MM.1S (cell line): ENCODE data around the gene NOXA1.
A peak's percentile ranks its signal among the peaks of the same experiment; 100 is the strongest.

Source experiments
- DNase-seq: peaks from one replicate; pipeline ENCODE4 v3.0.0-alpha.2; 2015
- H2AFZ ChIP-seq: fragments of 300-600 bp; sonication (generic); 2 replicates; pipeline ENCODE4 v1.6.0; 2016; ENCODE audit warnings: antibody characterized with exemption, low read length
- H3F3A ChIP-seq: fragments of 300-600 bp; sonication (generic); 2 replicates; pipeline ENCODE4 v1.6.1; 2016; ENCODE audit warnings: mild to moderate bottlenecking, antibody characterized with exemption, low read length, moderate library complexity, mixed read lengths; ENCODE audit not compliant: insufficient read depth
- H3K27ac ChIP-seq: fragments of 300-600 bp; sonication (generic); 2 replicates; pipeline ENCODE4 v1.5.1; 2016; ENCODE audit warnings: mild to moderate bottlenecking, low read length
- H3K27me3 ChIP-seq: fragments of 300-600 bp; sonication (generic); replicated peaks from 2 replicates; pipeline ENCODE4 v1.6.0; 2016; ENCODE audit warnings: low read length; ENCODE audit not compliant: insufficient read depth
- H3K36me3 ChIP-seq: fragments of 300-600 bp; sonication (generic); replicated peaks from 2 replicates; pipeline ENCODE4 v1.6.1; 2016; ENCODE audit warnings: mild to moderate bottlenecking, low read length, mixed read lengths; ENCODE audit not compliant: insufficient read depth
- H3K4me1 ChIP-seq: fragments of 300-600 bp; sonication (generic); 2 replicates; pipeline ENCODE4 v1.6.1; 2016; ENCODE audit warnings: low read length, mixed read lengths
- H3K4me2 ChIP-seq: fragments of 300-600 bp; sonication (generic); 2 replicates; pipeline ENCODE4 v1.6.0; 2016; ENCODE audit warnings: low read depth, low read length
- H3K4me3 ChIP-seq: fragments of 300-600 bp; sonication (generic); 2 replicates; pipeline ENCODE4 v1.5.1; 2016; ENCODE audit warnings: low read length, mixed read lengths
- H3K79me2 ChIP-seq: fragments of 300-600 bp; sonication (generic); 2 replicates; pipeline ENCODE4 v1.6.1; 2016; ENCODE audit warnings: mixed run types, low read length, mixed read lengths
- H3K9ac ChIP-seq: fragments of 300-600 bp; sonication (generic); 2 replicates; pipeline ENCODE4 v1.6.1; 2016; ENCODE audit warnings: low read length, mixed read lengths
- H3K9me2 ChIP-seq: fragments of 300-600 bp; sonication (generic); replicated peaks from 2 replicates; pipeline ENCODE4 v1.6.1; 2016; ENCODE audit warnings: mild to moderate bottlenecking, low read length, mixed read lengths; ENCODE audit not compliant: insufficient read depth
- H3K9me3 ChIP-seq: fragments of 300-600 bp; sonication (generic); replicated peaks from 2 replicates; pipeline ENCODE4 v1.6.1; 2016; ENCODE audit warnings: mild to moderate bottlenecking, low read length, mixed read lengths; ENCODE audit not compliant: insufficient read depth
- H4K20me1 ChIP-seq: fragments of 300-600 bp; sonication (generic); 2 replicates; pipeline ENCODE4 v1.6.1; 2016; ENCODE audit warnings: mild to moderate bottlenecking, low read length, moderate library complexity, mixed read lengths; ENCODE audit not compliant: insufficient read depth
- EZH2 ChIP-seq: fragments of 300-600 bp; sonication (generic); optimal IDR thresholded peaks from 2 replicates; pipeline ENCODE3; 2017; ENCODE audit warnings: low read depth, mild to moderate bottlenecking, antibody characterized with exemption, low read length, mixed read lengths
- EZH2phosphoT487 ChIP-seq: fragments of 300-600 bp; sonication (generic); IDR thresholded peaks from 2 replicates; pipeline ENCODE4 v1.6.1; 2018; ENCODE audit warnings: antibody characterized with exemption, low read length
- TF ChIP-seq, protein P1 (sequence below): fragments of 300-600 bp; sonication (generic); IDR thresholded peaks from 2 replicates; pipeline ENCODE4 v1.5.1; 2016; ENCODE audit warnings: antibody characterized with exemption, low read length, mixed read lengths

Gene NOXA1

DNA sequence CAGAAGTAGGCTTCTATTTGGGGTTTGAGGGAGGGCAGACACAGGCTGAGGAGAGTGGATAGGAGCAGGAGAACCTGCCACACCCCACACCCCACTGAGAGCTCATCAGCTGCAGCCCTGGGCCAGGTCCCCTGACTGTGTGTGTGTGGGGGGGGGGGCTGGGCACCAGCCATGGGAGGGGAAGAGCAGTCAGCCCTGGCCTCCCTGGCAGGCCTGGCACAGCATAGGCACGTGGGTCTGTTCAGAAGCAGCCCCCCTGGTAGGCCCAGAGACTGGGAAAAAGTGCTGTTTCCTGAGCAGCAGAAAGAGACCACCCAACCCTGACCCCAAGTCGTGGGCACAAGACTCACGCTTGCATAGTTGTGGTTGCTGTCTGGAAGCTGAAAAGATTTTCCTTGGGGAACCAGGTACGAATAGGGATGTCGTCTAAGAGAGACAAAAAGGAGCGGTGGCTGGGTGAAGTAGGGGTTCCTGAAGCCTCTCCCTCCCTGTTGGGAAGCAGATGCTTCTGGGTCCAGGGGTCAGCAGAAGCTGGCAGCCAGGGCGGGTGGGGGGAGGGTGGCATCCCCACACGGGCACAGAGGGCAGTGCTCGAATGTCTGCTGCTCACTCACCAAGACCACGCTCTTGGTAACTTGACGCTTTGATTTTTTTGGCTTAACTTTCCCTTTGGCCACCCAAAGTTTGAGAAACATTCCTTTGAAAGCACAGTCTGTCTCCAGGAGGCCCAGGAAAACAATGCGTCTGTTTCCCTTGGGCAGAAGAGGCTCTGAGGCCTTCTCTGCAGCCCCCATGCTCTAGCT is 33.1 kb downstream of the NOXA1 start:
- H3K4me3 ChIP-seq: no peak overlapping the region
- H3K4me2 ChIP-seq: no peak overlapping the region
- DNase-seq: no peak
- H3K9me3 ChIP-seq: no peaks in the 10 kb centered on the region
- no peaks in the 10 kb centered on the region; the same call in 1 of the 2 replicates for H3K36me3 ChIP-seq
- no peaks in the 10 kb centered on the region for H3F3A ChIP-seq
- TF ChIP-seq EZH2 (no peak), EZH2phosphoT487 (no peak)
- TF ChIP-seq, protein P1, sequence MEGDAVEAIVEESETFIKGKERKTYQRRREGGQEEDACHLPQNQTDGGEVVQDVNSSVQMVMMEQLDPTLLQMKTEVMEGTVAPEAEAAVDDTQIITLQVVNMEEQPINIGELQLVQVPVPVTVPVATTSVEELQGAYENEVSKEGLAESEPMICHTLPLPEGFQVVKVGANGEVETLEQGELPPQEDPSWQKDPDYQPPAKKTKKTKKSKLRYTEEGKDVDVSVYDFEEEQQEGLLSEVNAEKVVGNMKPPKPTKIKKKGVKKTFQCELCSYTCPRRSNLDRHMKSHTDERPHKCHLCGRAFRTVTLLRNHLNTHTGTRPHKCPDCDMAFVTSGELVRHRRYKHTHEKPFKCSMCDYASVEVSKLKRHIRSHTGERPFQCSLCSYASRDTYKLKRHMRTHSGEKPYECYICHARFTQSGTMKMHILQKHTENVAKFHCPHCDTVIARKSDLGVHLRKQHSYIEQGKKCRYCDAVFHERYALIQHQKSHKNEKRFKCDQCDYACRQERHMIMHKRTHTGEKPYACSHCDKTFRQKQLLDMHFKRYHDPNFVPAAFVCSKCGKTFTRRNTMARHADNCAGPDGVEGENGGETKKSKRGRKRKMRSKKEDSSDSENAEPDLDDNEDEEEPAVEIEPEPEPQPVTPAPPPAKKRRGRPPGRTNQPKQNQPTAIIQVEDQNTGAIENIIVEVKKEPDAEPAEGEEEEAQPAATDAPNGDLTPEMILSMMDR: no peak
- H3K79me2 ChIP-seq: peaks cover 5% of the 10 kb centered on the region; the same call in 1 of the 2 replicates
- no peak overlapping the region for H3K27ac ChIP-seq
- no peaks in the 10 kb centered on the region for H3K9me2 ChIP-seq
- no peak overlapping the region for H3K9ac ChIP-seq
- no peaks in the 10 kb centered on the region for H4K20me1 ChIP-seq
- no peaks in the 10 kb centered on the region for H3K27me3 ChIP-seq
- H3K4me1 ChIP-seq: peaks cover 12% of the 10 kb centered on the region; the same call in 1 of the 2 replicates
- H2AFZ ChIP-seq: no peak overlapping the region

DNA sequence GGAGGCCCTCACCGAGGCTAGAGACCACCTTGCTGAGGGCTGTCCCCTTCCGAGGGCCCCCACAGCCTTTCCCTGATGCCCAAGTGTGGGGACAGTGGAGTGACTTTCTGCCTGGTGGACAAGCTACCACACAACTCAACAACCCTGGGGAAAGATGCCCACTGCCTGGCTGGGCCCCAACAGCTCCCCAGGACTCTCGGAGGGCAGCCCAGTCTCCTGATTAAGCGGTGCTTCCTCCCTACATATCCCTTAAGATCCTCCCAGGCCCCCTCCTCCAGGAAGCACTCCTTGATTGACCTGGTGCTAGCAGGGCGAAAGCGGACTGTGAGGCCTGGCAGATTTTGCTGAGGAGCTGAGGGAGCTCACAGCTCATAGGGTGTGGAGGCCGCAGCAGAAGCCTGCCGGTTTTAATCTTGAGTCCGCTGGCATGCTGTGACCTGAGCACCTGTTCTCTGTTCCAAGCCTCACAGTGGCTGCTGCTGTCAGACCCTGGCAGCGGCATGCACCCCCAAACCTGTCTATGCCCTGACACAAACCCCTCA is 33.7 kb downstream of the NOXA1 start:
- H3K27ac ChIP-seq: no peak overlapping the region
- no peaks in the 10 kb centered on the region for H4K20me1 ChIP-seq
- peaks cover 12% of the 10 kb centered on the region; the same call in 1 of the 2 replicates for H3K4me1 ChIP-seq
- no peak overlapping the region for H3K4me2 ChIP-seq
- TF ChIP-seq, protein P1: no peak
- TF ChIP-seq EZH2phosphoT487: no peak
- no peak for TF ChIP-seq EZH2
- no peaks in the 10 kb centered on the region; the same call in 1 of the 2 replicates for H3K36me3 ChIP-seq
- no peaks in the 10 kb centered on the region for H3K9me3 ChIP-seq
- no peak overlapping the region for H2AFZ ChIP-seq
- no peak overlapping the region for H3K9ac ChIP-seq
- no peaks in the 10 kb centered on the region for H3K27me3 ChIP-seq
- H3F3A ChIP-seq: no peaks in the 10 kb centered on the region
- peaks cover 5% of the 10 kb centered on the region; the same call in 1 of the 2 replicates for H3K79me2 ChIP-seq
- DNase-seq: no peak
- no peaks in the 10 kb centered on the region for H3K9me2 ChIP-seq
- H3K4me3 ChIP-seq: no peak overlapping the region

DNA sequence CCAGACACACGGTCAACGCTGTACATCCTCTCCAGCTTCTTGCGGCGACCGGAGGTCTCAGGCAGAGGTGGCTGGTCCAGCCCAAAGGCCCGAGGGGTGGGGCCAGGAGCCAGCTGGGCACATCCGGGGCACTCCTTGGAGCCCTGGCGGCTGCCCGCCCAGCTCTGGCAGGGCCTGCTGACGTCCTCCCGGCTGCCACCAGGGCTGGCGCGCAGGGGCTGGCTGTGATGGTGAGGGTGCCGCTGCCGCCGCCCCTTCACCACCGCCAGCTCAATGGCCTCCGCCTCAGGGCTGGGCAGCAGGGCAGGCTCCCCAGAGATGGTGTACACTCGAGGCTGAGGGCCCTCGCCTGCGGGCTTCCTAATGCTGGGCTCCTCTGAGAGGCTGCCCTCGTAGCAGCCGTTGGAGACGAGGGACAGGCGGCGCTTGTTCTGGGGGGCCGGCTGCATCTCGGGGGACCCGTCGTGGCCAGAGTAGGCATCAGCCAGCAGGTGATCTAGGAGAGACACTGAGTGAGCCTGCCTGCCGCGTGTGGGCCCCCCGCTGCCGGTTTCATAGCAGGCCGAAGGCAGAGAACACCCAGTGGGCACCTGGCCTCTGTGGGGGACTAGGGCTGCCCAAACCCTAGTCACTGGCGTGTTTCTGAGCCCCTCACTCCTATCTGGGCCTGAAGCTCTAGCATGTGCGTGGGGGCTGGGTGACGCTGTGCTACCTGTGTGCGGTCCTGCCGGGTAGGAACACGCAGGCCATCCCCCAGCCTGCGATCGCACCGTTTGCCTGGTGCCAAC is 34.4 kb downstream of the NOXA1 start:
- peaks cover 3% of the 10 kb centered on the region; the same call in 1 of the 2 replicates for H3K27me3 ChIP-seq
- no peak overlapping the region for H3K27ac ChIP-seq
- H3K36me3 ChIP-seq: no peaks in the 10 kb centered on the region; the same call in 1 of the 2 replicates
- no peaks in the 10 kb centered on the region for H3K9me2 ChIP-seq
- H3K4me2 ChIP-seq: peak overlapping the region; percentile 95; the same call in 1 of the 2 replicates
- peaks cover 12% of the 10 kb centered on the region; the same call in 1 of the 2 replicates for H3K4me1 ChIP-seq
- H3K9ac ChIP-seq: no peak overlapping the region
- no peak overlapping the region for H2AFZ ChIP-seq
- no peaks in the 10 kb centered on the region for H3F3A ChIP-seq
- no peaks in the 10 kb centered on the region for H3K9me3 ChIP-seq
- peaks cover 5% of the 10 kb centered on the region; the same call in 1 of the 2 replicates for H3K79me2 ChIP-seq
- H3K4me3 ChIP-seq: no peak overlapping the region
- H4K20me1 ChIP-seq: no peaks in the 10 kb centered on the region
- no peak for DNase-seq
- no peak for TF ChIP-seq EZH2
- TF ChIP-seq, protein P1: no peak
- no peak for TF ChIP-seq EZH2phosphoT487
